RWPE2 (cell line): ENCODE measurements around the gene TMEM131.

ENCODE experiments used
- ATAC-seq: fragments of 200-7000 bp; cut with Tn5 transposase; 3 replicates; pipeline ENCODE4 v1.9.1; 2021; ENCODE audit warnings: low read depth
- DNase-seq: peaks from one replicate; pipeline ENCODE4 v3.0.0-alpha.2; 2020; ENCODE audit warnings: low spot score
- H3K27ac ChIP-seq: fragments of 450-650 bp; 2 replicates; pipeline ENCODE4 v1.5.1; 2017; ENCODE audit warnings: mild to moderate bottlenecking; ENCODE audit not compliant: poor library complexity, severe bottlenecking
- H3K27me3 ChIP-seq: fragments of 250-450 bp; sonication (Bioruptor Pico); 2 replicates; pipeline ENCODE4 v1.5.1; 2021; ENCODE audit warnings: mild to moderate bottlenecking, moderate library complexity; ENCODE audit not compliant: insufficient read depth, poor library complexity, severe bottlenecking
- H3K36me3 ChIP-seq: fragments of 250-450 bp; sonication (Bioruptor Pico); 2 replicates; pipeline ENCODE4 v1.5.1; 2020; ENCODE audit warnings: low read depth, mild to moderate bottlenecking, moderate library complexity
- H3K4me1 ChIP-seq: fragments of 250-450 bp; sonication (Bioruptor Pico); 2 replicates; pipeline ENCODE4 v1.5.1; 2021; ENCODE audit warnings: mild to moderate bottlenecking, moderate library complexity; ENCODE audit not compliant: insufficient read depth, poor library complexity, severe bottlenecking
- H3K4me3 ChIP-seq: fragments of 250-450 bp; sonication (Bioruptor Pico); 2 replicates; pipeline ENCODE4 v1.5.1; 2021; ENCODE audit warnings: mild to moderate bottlenecking, moderate library complexity; ENCODE audit not compliant: severe bottlenecking
- H3K9me3 ChIP-seq: fragments of 250-450 bp; sonication (Bioruptor Pico); 2 replicates; pipeline ENCODE4 v1.5.1; 2021; ENCODE audit warnings: mild to moderate bottlenecking, moderate library complexity; ENCODE audit not compliant: severe bottlenecking
- TF ChIP-seq, protein P1 (sequence below): fragments of 450-650 bp; IDR thresholded peaks from one replicate; pipeline ENCODE4 v1.5.1; 2017; ENCODE audit warnings: mild to moderate bottlenecking, moderate library complexity; ENCODE audit not compliant: poor library complexity, severe bottlenecking

The TMEM131 gene

GRCh38 chr2:98004047-98004446 is 8.3 kb upstream of the TMEM131 start:
- no peaks in the 10 kb centered on the region for H3K9me3 ChIP-seq

DNA sequence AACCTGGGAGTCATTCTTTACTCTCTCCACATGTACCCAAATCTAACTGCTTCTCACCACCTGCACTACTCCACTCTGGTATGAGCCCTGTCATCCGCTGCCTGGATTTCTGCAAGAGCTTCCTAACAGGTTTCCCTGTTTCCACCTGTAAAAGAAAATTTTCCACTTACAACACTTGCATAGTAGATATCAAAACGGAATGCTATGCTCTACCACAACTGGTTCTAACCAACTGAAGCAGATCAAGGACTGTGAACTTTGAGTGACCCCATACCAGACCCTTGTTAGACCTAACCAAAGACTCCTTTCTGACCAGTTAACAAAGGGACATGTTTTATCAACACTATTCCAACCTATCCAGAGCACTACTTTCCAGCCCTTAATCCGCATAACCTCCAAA is 3.8 kb upstream of the TMEM131 start:
- TF ChIP-seq, protein P1, sequence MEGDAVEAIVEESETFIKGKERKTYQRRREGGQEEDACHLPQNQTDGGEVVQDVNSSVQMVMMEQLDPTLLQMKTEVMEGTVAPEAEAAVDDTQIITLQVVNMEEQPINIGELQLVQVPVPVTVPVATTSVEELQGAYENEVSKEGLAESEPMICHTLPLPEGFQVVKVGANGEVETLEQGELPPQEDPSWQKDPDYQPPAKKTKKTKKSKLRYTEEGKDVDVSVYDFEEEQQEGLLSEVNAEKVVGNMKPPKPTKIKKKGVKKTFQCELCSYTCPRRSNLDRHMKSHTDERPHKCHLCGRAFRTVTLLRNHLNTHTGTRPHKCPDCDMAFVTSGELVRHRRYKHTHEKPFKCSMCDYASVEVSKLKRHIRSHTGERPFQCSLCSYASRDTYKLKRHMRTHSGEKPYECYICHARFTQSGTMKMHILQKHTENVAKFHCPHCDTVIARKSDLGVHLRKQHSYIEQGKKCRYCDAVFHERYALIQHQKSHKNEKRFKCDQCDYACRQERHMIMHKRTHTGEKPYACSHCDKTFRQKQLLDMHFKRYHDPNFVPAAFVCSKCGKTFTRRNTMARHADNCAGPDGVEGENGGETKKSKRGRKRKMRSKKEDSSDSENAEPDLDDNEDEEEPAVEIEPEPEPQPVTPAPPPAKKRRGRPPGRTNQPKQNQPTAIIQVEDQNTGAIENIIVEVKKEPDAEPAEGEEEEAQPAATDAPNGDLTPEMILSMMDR = no peak
- H3K27ac ChIP-seq = no peak overlapping the region
- no peak overlapping the region for H3K4me3 ChIP-seq
- H3K9me3 ChIP-seq = no peaks in the 10 kb centered on the region
- DNase-seq = no peak
- no peak for ATAC-seq
- H3K4me1 ChIP-seq = no peaks in the 10 kb centered on the region
- no peaks in the 10 kb centered on the region for H3K27me3 ChIP-seq
- no peaks in the 10 kb centered on the region for H3K36me3 ChIP-seq

More at GRCh38 chr2:98004047-98004446, 8.3 kb upstream of the TMEM131 start:
- Histone ChIP-seq H3K4me1 (no peaks in the 10 kb centered on the region), H3K27ac (no peak overlapping the region), H3K27me3 (no peaks in the 10 kb centered on the region), H3K4me3 (no peak overlapping the region), H3K36me3 (no peaks in the 10 kb centered on the region)
- DNase-seq (no peak), ATAC-seq (no peak)
- TF ChIP-seq, protein P1 = no peak

DNA sequence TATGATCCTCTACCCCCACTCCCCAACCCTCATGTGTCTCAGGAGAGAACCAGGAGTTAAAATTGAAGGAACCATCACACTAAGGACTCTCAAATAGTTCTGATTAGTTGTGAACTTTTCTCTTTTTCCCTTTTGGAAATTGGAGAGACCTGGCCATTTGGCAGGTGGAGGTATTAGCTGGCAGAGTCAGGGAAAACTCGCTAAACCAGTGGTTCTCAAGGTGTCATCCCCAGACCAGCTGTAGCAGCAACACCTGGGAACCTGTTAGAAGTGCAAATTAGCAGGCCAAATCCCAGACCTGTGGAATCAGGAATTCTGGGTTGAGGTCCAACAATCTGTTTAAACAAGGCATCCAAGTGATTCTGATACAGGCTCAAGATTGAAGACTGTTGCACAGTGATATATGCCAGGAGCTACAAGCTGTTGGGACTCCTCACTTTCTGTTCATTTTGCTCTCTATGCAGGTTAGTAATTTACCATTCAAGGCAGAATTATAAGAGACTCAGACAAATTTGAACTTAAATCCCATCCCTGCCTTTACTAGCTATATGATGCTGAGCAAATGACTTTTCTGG is 2.8 kb upstream of the TMEM131 start:
- H3K27me3 ChIP-seq = no peaks in the 10 kb centered on the region
- ATAC-seq = no peak

DNA sequence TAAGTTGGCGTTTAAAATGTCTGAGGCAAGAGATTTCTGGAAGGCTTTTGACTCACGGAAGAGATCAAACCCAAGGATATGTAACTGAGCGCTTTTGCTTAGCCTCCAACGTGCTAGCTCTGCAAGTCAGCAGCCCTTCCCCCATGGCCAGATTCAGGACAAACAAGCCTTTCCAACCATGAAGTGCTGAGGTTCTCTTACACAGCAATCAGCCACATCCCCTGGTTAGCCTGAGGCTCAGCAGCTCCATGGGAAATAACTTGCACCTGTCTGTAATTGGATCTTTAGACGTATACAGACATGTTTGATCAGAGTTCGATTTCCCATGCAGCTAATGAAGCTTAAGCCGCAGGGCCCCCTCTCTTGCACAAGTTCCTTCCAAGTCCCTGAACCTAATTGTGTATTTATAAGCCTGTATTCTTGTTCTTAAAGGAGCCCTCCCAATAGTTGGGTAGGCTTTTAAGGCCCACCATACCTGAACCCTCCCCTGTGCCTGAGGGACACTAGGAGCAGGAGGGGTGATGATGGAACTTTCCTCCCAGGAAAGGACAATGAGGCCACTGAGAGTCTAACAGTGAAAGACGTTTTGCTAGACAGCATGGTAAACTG is 2.1 kb upstream of the TMEM131 start:
- Histone ChIP-seq H3K4me1 (peaks cover 7% of the 10 kb centered on the region), H3K36me3 (no peaks in the 10 kb centered on the region), H3K27me3 (no peaks in the 10 kb centered on the region), H3K4me3 (no peak overlapping the region), H3K27ac (no peak overlapping the region), H3K9me3 (no peaks in the 10 kb centered on the region)
- TF ChIP-seq, protein P1 = no peak
- no peak for ATAC-seq
- DNase-seq = no peak

More for the DNA sequence above, 2.8 kb upstream of the TMEM131 start:
- no peaks in the 10 kb centered on the region for H3K36me3 ChIP-seq
- DNase-seq = no peak
- H3K4me1 ChIP-seq = peaks cover 3% of the 10 kb centered on the region
- H3K4me3 ChIP-seq = no peak overlapping the region
- H3K9me3 ChIP-seq = no peaks in the 10 kb centered on the region
- no peak overlapping the region for H3K27ac ChIP-seq
- TF ChIP-seq, protein P1 = no peak

DNA sequence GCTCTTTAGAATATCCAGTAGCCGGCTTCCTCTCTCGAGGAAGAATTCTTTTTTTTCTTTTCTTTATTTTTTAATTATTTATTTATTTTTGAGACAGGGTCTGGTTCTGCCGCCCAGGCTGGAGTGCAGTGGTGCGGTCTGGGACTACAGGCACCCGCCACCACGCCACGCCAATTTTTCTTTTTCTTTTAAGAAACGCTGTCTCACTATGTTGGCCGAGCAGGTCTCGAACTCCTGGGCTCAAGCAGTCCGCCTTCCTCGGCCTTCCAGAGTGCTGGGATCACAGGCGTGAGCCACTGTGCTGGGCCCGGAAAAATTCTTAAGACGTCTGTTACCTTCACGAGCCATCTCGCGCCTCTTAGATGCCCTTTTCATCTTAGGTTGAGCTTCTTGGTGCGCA is 931 bp upstream of the TMEM131 start:
- DNase-seq = no peak
- TF ChIP-seq, protein P1 = no peak
- H3K4me1 ChIP-seq = peaks cover 12% of the 10 kb centered on the region
- H3K4me3 ChIP-seq = peak overlapping the region; percentile 77
- ATAC-seq = no peak
- H3K36me3 ChIP-seq = no peaks in the 10 kb centered on the region
- H3K9me3 ChIP-seq = no peaks in the 10 kb centered on the region
- H3K27ac ChIP-seq = peak overlapping the region; percentile 86
- no peaks in the 10 kb centered on the region for H3K27me3 ChIP-seq
